Measurements from ENCODE around the gene BRS3.

Gene BRS3

GRCh38 chrX:136496186-136496763, 8.5 kb downstream of the BRS3 start:
- no peak for DNase-seq

- peak; percentile 62 for DNase-seq
Measured at GRCh38 chrX:136496764-136497555, 9.2 kb downstream of the BRS3 start.

- peak; percentile 8 for DNase-seq
Measured at GRCh38 chrX:136497556-136498052, 9.9 kb downstream of the BRS3 start, which contains the start of gene HTATSF1. HTATSF1 (plus strand) TSS chrX:136497592; CDS start chrX:136497685, 93 bp downstream.

GRCh38 chrX:136519069-136519468, 31.3 kb downstream of the BRS3 start:
- DNase-seq, result no peak

- no peak for DNase-seq
Measured at GRCh38 chrX:136523770-136524169, 36.0 kb downstream of the BRS3 start.

- DNase-seq, result peak; percentile 66
Measured at GRCh38 chrX:136525738-136526606, 38.2 kb downstream of the BRS3 start.

- no peak for DNase-seq
Measured at GRCh38 chrX:136528645-136529315, 41.0 kb downstream of the BRS3 start.

GRCh38 chrX:136529795-136530194, 42.0 kb downstream of the BRS3 start:
- no peak for DNase-seq

- DNase-seq, result no peak
Measured at GRCh38 chrX:136531951-136532350, 44.2 kb downstream of the BRS3 start, which contains the start of gene VGLL1. VGLL1 (plus strand) TSS chrX:136532215; CDS start chrX:136536021, 3,806 bp downstream.

GRCh38 chrX:136534131-136534530, 46.4 kb downstream of the BRS3 start:
- DNase-seq, result no peak

GRCh38 chrX:136538811-136539210, 51.1 kb downstream of the BRS3 start:
- DNase-seq, result no peak

GRCh38 chrX:136540226-136540625, 52.5 kb downstream of the BRS3 start:
- no peak for DNase-seq

GRCh38 chrX:136541294-136541693, 53.5 kb downstream of the BRS3 start:
- DNase-seq, result no peak

GRCh38 chrX:136542281-136542680, 54.5 kb downstream of the BRS3 start:
- no peak for DNase-seq

Data from DMS79 treated with DMSO at 0.1 percent for 48 hours (cell line).